Caco-2 (cell line): ENCODE data around the gene EFNA4. TPM values are rescaled to one million over a fixed set of nuclear protein-coding genes. Genes with fewer than 3 reads are reported as not detected.

ENCODE experiments used
- BruUV-seq: library from RNA; stranded (reverse); fragments of 400-500 nt; replicated peaks from 2 replicates; lab custom pipeline; 2021; lab: Mats Ljungman, UMichigan
- CTCF ChIA-PET: fragments of 300-600 bp; sonication (Branson Sonifier 250); formaldehyde crosslinking; loops from one replicate; lab custom pipeline; 2022; ENCODE audit warnings: antibody characterized with exemption; lab: Charles Lee
- POLR2A ChIA-PET: fragments of 300-600 bp; sonication (Branson Sonifier 250); formaldehyde crosslinking; loops from one replicate; lab custom pipeline; 2022; ENCODE audit warnings: antibody characterized with exemption; lab: Charles Lee
- DNase-seq, 2 experiments: peaks; one replicate each; pipeline versions ENCODE4 v3.0.0 to v3.0.0-alpha.2; 2020 to 2022
- H3K27me3 ChIP-seq: replicated peaks from 2 replicates; pipeline ENCODE4 v1.6.0; 2011; ENCODE audit warnings: low read length; ENCODE audit not compliant: control insufficient read depth, insufficient read depth
- H3K36me3 ChIP-seq: 2 replicates; pipeline ENCODE4 v1.5.1; 2011; ENCODE audit warnings: low read length; ENCODE audit not compliant: control insufficient read depth, insufficient read depth
- H3K4me1 ChIP-seq: fragments of 250-450 bp; sonication (Bioruptor Pico); 2 replicates; pipeline ENCODE4 v1.5.1; 2020; ENCODE audit warnings: mild to moderate bottlenecking
- H3K4me3 ChIP-seq: 2 replicates; pipeline ENCODE4 v1.5.1; 2011; ENCODE audit warnings: low read depth, mild to moderate bottlenecking, control low read depth, low read length
- H3K9me3 ChIP-seq: fragments of 250-450 bp; sonication (Bioruptor Pico); 2 replicates; pipeline ENCODE4 v1.5.1; 2020; ENCODE audit warnings: mild to moderate bottlenecking, moderate library complexity
- H3K27ac Mint-ChIP-seq: one replicate; pipeline ENCODE4 v1.8.0; 2022; ENCODE audit warnings: mixed read lengths; ENCODE audit not compliant: unreplicated experiment
- H3K27me3 Mint-ChIP-seq: one replicate; pipeline ENCODE4 v1.8.0; 2022; ENCODE audit warnings: mixed read lengths; ENCODE audit not compliant: insufficient read depth, unreplicated experiment
- H3K36me3 Mint-ChIP-seq: one replicate; pipeline ENCODE4 v1.8.0; 2022; ENCODE audit warnings: mild to moderate bottlenecking, mixed read lengths; ENCODE audit not compliant: insufficient read depth, unreplicated experiment
- H3K4me1 Mint-ChIP-seq: one replicate; pipeline ENCODE4 v1.8.0; 2022; ENCODE audit warnings: low read depth, mixed read lengths; ENCODE audit not compliant: unreplicated experiment
- H3K4me3 Mint-ChIP-seq: one replicate; pipeline ENCODE4 v1.8.0; 2022; ENCODE audit warnings: mild to moderate bottlenecking, moderate library complexity, mixed read lengths; ENCODE audit not compliant: unreplicated experiment
- H3K9me3 Mint-ChIP-seq: one replicate; pipeline ENCODE4 v1.8.0; 2022; ENCODE audit warnings: mixed read lengths; ENCODE audit not compliant: unreplicated experiment
- intact Hi-C: fragments of 100-400 bp; cut with micrococcal nuclease; formaldehyde crosslinking; loops from one replicate; pipeline ENCODE4 v1.10.0; 2022; ENCODE audit not compliant: unreplicated experiment
- total RNA-seq: library from RNA; stranded (reverse); gene quantifications from 2 replicates; pipeline ENCODE4 v1.2.3, GENCODE V29; 2022
- TF ChIP-seq, protein P1 (sequence below), 2 experiments: fragments of 200-600 bp in 1 of 2; IDR thresholded peaks; 1 replicate in 1 of 2; 2 replicates in 1 of 2; pipeline versions ENCODE4 v1.5.1 to v1.8.0; 2011 to 2022; ENCODE audit warnings: antibody characterized with exemption in 1 of 2, control low read depth in 1 of 2, inconsistent platforms in 1 of 2, low read depth in 1 of 2, low read length in 1 of 2, mild to moderate bottlenecking in 1 of 2, moderate library complexity in 1 of 2; ENCODE audit not compliant: insufficient read depth in 1 of 2, severe bottlenecking in 1 of 2, unreplicated experiment in 1 of 2

Gene EFNA4
- total RNA-seq, 1 experiment from 2014 or later: 13.8 TPM

DNA sequence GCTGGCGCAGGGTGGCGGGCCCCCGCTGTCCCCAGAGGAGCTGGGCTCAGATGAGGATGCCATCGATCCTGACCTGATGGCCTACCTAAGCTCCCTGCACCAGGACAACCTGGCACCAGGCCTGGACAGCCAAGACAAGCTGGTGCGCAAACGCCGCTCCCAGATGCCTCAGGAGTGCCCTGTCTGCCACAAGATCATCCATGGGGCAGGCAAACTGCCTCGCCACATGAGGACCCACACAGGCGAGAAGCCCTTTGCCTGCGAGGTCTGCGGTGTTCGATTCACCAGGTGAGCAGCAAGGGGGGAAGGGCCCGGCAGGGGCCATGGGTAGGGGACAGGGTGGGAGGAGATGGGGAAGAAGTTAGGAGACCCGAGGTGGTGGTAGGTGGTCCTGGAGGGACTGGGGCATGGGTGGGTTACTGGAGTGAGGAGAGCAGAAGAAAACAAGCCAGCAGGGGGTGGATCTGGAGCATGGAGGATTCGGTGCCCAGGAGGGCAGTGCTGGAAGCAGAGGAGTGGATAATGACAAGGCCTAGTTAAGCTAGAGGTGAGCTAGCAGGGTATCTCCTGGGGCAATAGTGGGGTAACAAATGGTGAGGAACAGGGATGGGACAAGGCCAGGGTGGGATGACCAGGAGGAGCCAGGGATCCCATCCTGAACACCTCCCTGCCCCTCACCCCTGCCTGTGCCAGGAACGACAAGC lies 47.9 kb upstream of the EFNA4 start:
- peak overlapping the region; percentile 62 for H3K27ac Mint-ChIP-seq
- ChIA-PET POLR2A (no interaction called here), CTCF (interaction anchor here (0.5 to 2.4 kb wide), 4 partner anchors 14 to 273 kb away, joined by 3 to 43 read pairs (median 10); partner anchors contain the start of gene ADAM15)
- Histone ChIP-seq H3K4me3 (no peak overlapping the region), H3K4me1 (peaks cover 17% of the 10 kb centered on the region), H3K9me3 (no peaks in the 10 kb centered on the region), H3K36me3 (peaks cover 1% of the 10 kb centered on the region), H3K27me3 (no peaks in the 10 kb centered on the region)
- intact Hi-C loops: loop anchor here (2.0 kb wide), 1 partner anchor 35 kb away; the partner anchor contains the start of gene ADAM15
- H3K36me3 Mint-ChIP-seq: peaks cover 59% of the 10 kb centered on the region
- no peak for DNase-seq
- peaks cover 28% of the 10 kb centered on the region for H3K4me1 Mint-ChIP-seq
- BruUV-seq: no TSS peak
- TF ChIP-seq, protein P1, sequence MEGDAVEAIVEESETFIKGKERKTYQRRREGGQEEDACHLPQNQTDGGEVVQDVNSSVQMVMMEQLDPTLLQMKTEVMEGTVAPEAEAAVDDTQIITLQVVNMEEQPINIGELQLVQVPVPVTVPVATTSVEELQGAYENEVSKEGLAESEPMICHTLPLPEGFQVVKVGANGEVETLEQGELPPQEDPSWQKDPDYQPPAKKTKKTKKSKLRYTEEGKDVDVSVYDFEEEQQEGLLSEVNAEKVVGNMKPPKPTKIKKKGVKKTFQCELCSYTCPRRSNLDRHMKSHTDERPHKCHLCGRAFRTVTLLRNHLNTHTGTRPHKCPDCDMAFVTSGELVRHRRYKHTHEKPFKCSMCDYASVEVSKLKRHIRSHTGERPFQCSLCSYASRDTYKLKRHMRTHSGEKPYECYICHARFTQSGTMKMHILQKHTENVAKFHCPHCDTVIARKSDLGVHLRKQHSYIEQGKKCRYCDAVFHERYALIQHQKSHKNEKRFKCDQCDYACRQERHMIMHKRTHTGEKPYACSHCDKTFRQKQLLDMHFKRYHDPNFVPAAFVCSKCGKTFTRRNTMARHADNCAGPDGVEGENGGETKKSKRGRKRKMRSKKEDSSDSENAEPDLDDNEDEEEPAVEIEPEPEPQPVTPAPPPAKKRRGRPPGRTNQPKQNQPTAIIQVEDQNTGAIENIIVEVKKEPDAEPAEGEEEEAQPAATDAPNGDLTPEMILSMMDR (IDR thresholded peaks at IDR 0.05; ENCODE audit: insufficient read depth in 1 of 2, low read depth in 1 of 2, low read length in 1 of 2, severe bottlenecking in 1 of 2, unreplicated experiment in 1 of 2): no peak
- H3K9me3 Mint-ChIP-seq: no peaks in the 10 kb centered on the region
- no peaks in the 10 kb centered on the region for H3K27me3 Mint-ChIP-seq
- H3K4me3 Mint-ChIP-seq: peak overlapping the region; percentile 7

DNA sequence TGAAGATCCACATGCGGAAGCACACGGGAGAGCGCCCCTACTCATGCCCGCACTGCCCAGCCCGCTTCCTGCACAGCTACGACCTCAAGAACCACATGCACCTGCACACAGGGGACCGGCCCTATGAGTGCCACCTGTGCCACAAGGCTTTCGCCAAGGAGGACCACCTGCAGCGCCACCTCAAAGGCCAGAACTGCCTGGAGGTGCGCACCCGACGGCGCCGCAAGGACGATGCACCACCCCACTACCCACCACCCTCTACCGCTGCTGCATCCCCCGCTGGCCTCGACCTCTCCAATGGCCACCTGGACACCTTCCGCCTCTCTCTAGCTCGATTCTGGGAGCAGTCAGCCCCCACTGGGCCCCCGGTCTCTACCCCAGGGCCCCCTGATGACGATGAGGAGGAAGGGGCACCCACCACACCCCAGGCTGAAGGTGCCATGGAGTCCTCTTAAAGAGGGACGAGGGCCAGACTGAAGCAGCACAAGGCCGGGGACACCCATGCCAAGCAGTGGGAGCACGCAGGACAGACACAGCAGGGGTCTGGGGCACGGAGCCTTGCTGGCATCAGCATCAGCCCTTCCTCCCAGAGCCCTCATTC lies 47.2 kb upstream of the EFNA4 start:
- peak overlapping the region; percentile 56 for H3K4me3 Mint-ChIP-seq
- H3K36me3 Mint-ChIP-seq: peaks cover 66% of the 10 kb centered on the region
- H3K27me3 Mint-ChIP-seq: no peaks in the 10 kb centered on the region
- DNase-seq: no peak
- TF ChIP-seq, protein P1 (IDR thresholded peaks at IDR 0.05; ENCODE audit: insufficient read depth in 1 of 2, low read depth in 1 of 2, low read length in 1 of 2, severe bottlenecking in 1 of 2, unreplicated experiment in 1 of 2): no peak
- no peaks in the 10 kb centered on the region for H3K9me3 ChIP-seq
- H3K4me3 ChIP-seq: no peak overlapping the region
- no TSS peak for BruUV-seq
- H3K4me1 Mint-ChIP-seq: peaks cover 29% of the 10 kb centered on the region
- peaks cover 17% of the 10 kb centered on the region for H3K4me1 ChIP-seq
- H3K27me3 ChIP-seq: no peaks in the 10 kb centered on the region
- no peaks in the 10 kb centered on the region for H3K9me3 Mint-ChIP-seq
- POLR2A ChIA-PET: interaction anchor here (0.7 to 1.5 kb wide), 4 partner anchors 17 to 178 kb away, joined by 3 to 5 read pairs (median 4); partner anchors contain the start of gene PMVK
- peak overlapping the region; percentile 76 for H3K27ac Mint-ChIP-seq
- CTCF ChIA-PET: interaction anchor here (0.5 to 2.4 kb wide), 14 partner anchors 10 to 272 kb away, joined by 3 to 43 read pairs (median 6); partner anchors contain the start of genes ADAM15, EFNA3, LENEP and PYGO2
- intact Hi-C loops: loop anchor here (2.0 kb wide), 1 partner anchor 34 kb away; the partner anchor contains the start of gene ADAM15
- peaks cover 1% of the 10 kb centered on the region for H3K36me3 ChIP-seq
